IMR-90 (cell line): ENCODE results near the gene MAPK8IP1. TPM values are rescaled to one million over a fixed set of nuclear protein-coding genes. Genes with fewer than 3 reads are reported as not detected.

ENCODE experiments used
- ATAC-seq: fragments of 200-7000 bp; cut with Tn5 transposase; 2 replicates; pipeline ENCODE4 v1.9.1; 2020; ENCODE audit warnings: low read depth, mild to moderate bottlenecking, moderate library complexity
- BruUV-seq: library from RNA; stranded (reverse); fragments of 400-500 nt; replicated peaks from 2 replicates; lab custom pipeline; 2021; lab: Mats Ljungman, UMichigan
- CTCF ChIA-PET: fragments of 300-600 bp; formaldehyde crosslinking; extraction: SDS; loops from one replicate; lab custom pipeline; 2021; ENCODE audit warnings: antibody characterized with exemption; lab: Yijun Ruan, JAX
- POLR2A ChIA-PET: fragments of 300-600 bp; sonication (Branson Sonifier 250); formaldehyde crosslinking; loops from one replicate; lab custom pipeline; 2022; ENCODE audit warnings: antibody characterized with exemption; ENCODE audit not compliant: unreplicated experiment; lab: Charles Lee
- DNase-seq: peaks from one replicate; pipeline ENCODE4 v3.0.0; 2013
- H2AFZ ChIP-seq: replicated peaks from 2 replicates; pipeline ENCODE3; 2013; ENCODE audit warnings: low read length, mild to moderate bottlenecking; ENCODE audit not compliant: poor library complexity
- H2AK5ac ChIP-seq: 2 replicates; pipeline ENCODE4 v1.6.1; 2013; ENCODE audit warnings: low read depth, low read length, inconsistent platforms
- H2AK9ac ChIP-seq: replicated peaks from 2 replicates; pipeline ENCODE3; 2013; ENCODE audit warnings: mild to moderate bottlenecking, low read depth, low read length, moderate library complexity; ENCODE audit not compliant: poor library complexity
- H2BK120ac ChIP-seq: 2 replicates; pipeline ENCODE4 v1.6.1; 2013; ENCODE audit warnings: low read depth, low read length, inconsistent platforms
- H2BK15ac ChIP-seq: 3 replicates; pipeline ENCODE4 v1.6.1; 2013; ENCODE audit warnings: low read depth, low read length, inconsistent platforms
- H2BK20ac ChIP-seq: 2 replicates; pipeline ENCODE4 v1.6.1; 2013; ENCODE audit warnings: low read depth, mild to moderate bottlenecking, inconsistent platforms, low read length, moderate library complexity
- H2BK5ac ChIP-seq: 2 replicates; pipeline ENCODE4 v1.6.1; 2013; ENCODE audit warnings: mild to moderate bottlenecking, low read depth, low read length, inconsistent platforms; ENCODE audit not compliant: poor library complexity, severe bottlenecking
- H3K14ac ChIP-seq: replicated peaks from 2 replicates; pipeline ENCODE4 v1.6.1; 2013; ENCODE audit warnings: low read depth, low read length, inconsistent platforms
- H3K18ac ChIP-seq: 2 replicates; pipeline ENCODE4 v1.6.1; 2013; ENCODE audit warnings: low read depth, low read length, control low read depth
- H3K23ac ChIP-seq: 2 replicates; pipeline ENCODE4 v1.6.1; 2013; ENCODE audit warnings: low read depth, low read length, inconsistent platforms
- H3K27ac ChIP-seq: 2 replicates; pipeline ENCODE4 v1.5.1; 2013; ENCODE audit warnings: mild to moderate bottlenecking, control low read depth, low read length; ENCODE audit not compliant: insufficient read depth
- H3K27me3 ChIP-seq: 2 replicates; pipeline ENCODE4 v1.6.1; 2013; ENCODE audit warnings: low read length; ENCODE audit not compliant: control insufficient read depth, insufficient read depth
- H3K36me3 ChIP-seq: 2 replicates; pipeline ENCODE4 v1.6.1; 2013; ENCODE audit warnings: low read length, mixed read lengths; ENCODE audit not compliant: control insufficient read depth, insufficient read depth
- H3K4ac ChIP-seq: 2 replicates; pipeline ENCODE4 v1.6.1; 2013; ENCODE audit warnings: low read depth, low read length, inconsistent platforms
- H3K4me1 ChIP-seq: 2 replicates; pipeline ENCODE4 v1.6.1; 2013; ENCODE audit warnings: low read length, mixed read lengths; ENCODE audit not compliant: control insufficient read depth, insufficient read depth
- H3K4me2 ChIP-seq: 2 replicates; pipeline ENCODE4 v1.6.1; 2013; ENCODE audit warnings: low read depth, mild to moderate bottlenecking, control low read depth, low read length, moderate library complexity
- H3K4me3 ChIP-seq: 2 replicates; pipeline ENCODE4 v1.5.1; 2013; ENCODE audit warnings: low read depth, mild to moderate bottlenecking, control low read depth, low read length, moderate library complexity; ENCODE audit not compliant: insufficient read depth
- H3K56ac ChIP-seq: 2 replicates; pipeline ENCODE4 v1.6.1; 2013; ENCODE audit warnings: low read length, inconsistent platforms; ENCODE audit not compliant: insufficient read depth; ENCODE audit errors: extremely low read depth
- H3K79me1 ChIP-seq, 2 experiments: 2 replicates each; pipeline ENCODE4 v1.6.1; 2013; ENCODE audit warnings: low read length in 2 of 2, inconsistent platforms in 1 of 2, low read depth in 1 of 2
- H3K9ac ChIP-seq: 2 replicates; pipeline ENCODE4 v1.6.1; 2013; ENCODE audit warnings: low read depth, low read length, control low read depth
- H3K9me1 ChIP-seq: 2 replicates; pipeline ENCODE4 v1.6.1; 2013; ENCODE audit warnings: low read length, inconsistent platforms; ENCODE audit not compliant: insufficient read depth
- H3K9me3 ChIP-seq: 2 replicates; pipeline ENCODE4 v1.6.1; 2013; ENCODE audit warnings: low read length; ENCODE audit not compliant: control insufficient read depth, insufficient read depth
- H4K20me1 ChIP-seq: 2 replicates; pipeline ENCODE4 v1.6.1; 2013; ENCODE audit warnings: low read length, inconsistent platforms; ENCODE audit not compliant: insufficient read depth
- H4K5ac ChIP-seq: 2 replicates; pipeline ENCODE4 v1.6.1; 2013; ENCODE audit warnings: mild to moderate bottlenecking, low read depth, low read length, control low read depth
- H4K8ac ChIP-seq, 2 experiments: 2 replicates each; pipeline ENCODE4 v1.6.1; 2013; ENCODE audit warnings: low read depth in 2 of 2, low read length in 2 of 2, control low read depth in 1 of 2, inconsistent platforms in 1 of 2
- H4K91ac ChIP-seq: 2 replicates; pipeline ENCODE4 v1.6.1; 2013; ENCODE audit warnings: low read depth, low read length, inconsistent platforms; ENCODE audit not compliant: insufficient read depth
- FOS ChIP-seq: fragments of 150-350 bp; IDR thresholded peaks from 2 replicates; pipeline ENCODE4 v1.6.1; 2016; ENCODE audit warnings: low read depth, low read length
- MAFK ChIP-seq: IDR thresholded peaks from 2 replicates; pipeline ENCODE4 v1.6.1; 2012; ENCODE audit warnings: low read depth, low read length, improper control_type of control experiment
- RAD21 ChIP-seq: IDR thresholded peaks from 2 replicates; pipeline ENCODE4 v1.6.1; 2012; ENCODE audit warnings: low read length, improper control_type of control experiment
- WGBS, 2 experiments: methylation state at CpG; one replicate each; pipeline versions ENCODE4 v1.1.5 to v1.1.7; 2013; ENCODE audit warnings: missing lambda C conversion rate in 2 of 2; ENCODE audit not compliant: insufficient read length in 1 of 2; ENCODE audit errors: extremely low coverage in 2 of 2; 5-methylcytosine and 5-hydroxymethylcytosine counted together
- dilution Hi-C: fragments of 300-500 bp; cut with HindIII; formaldehyde crosslinking; loops from one replicate; pipeline ENCODE4 v1.14.3; 2018; ENCODE audit warnings: low sequenced_read_pairs; ENCODE audit not compliant: unreplicated experiment
- in situ Hi-C: fragments of 300-500 bp; cut with MboI; formaldehyde crosslinking; loops from 3 replicates; pipeline ENCODE4 v1.14.3; 2019; ENCODE audit warnings: low sequenced_read_pairs, inconsistent platforms, mixed read lengths
- intact Hi-C: fragments of 100-400 bp; cut with micrococcal nuclease; formaldehyde crosslinking; loops from 2 replicates; pipeline ENCODE4 v1.10.0; 2022
- polyA plus RNA-seq, 3 experiments: library from polyadenylated mRNA; depleted of rRNA; stranded (reverse); fragments of >200 nt; gene quantifications; 2 replicates each; pipeline ENCODE4 v1.2.3, GENCODE V29; 2012; ENCODE audit warnings: low replicate concordance in 1 of 3
- total RNA-seq: library from RNA; depleted of rRNA; stranded (reverse); fragments of >200 nt; gene quantifications from 2 replicates; pipeline ENCODE4 v1.2.3, GENCODE V29; 2012

Gene MAPK8IP1
- total and polyA plus RNA-seq, 2 of the 4 experiments (the other 2 are of a cell fraction): 6.5 to 9.6 TPM

- no CpG with 5 or more reads among the region's 3 CpGs for WGBS, 2 experiments
- in situ Hi-C loops (no loop called here), intact Hi-C loops (loop anchor here (10.0 kb wide), 1 partner anchor 160 kb away; no protein-coding TSS in a partner anchor)
Measured at GRCh38 chr11:45844822-45845578, 40.5 kb upstream of the MAPK8IP1 start.

More at GRCh38 chr11:45844822-45845578, 40.5 kb upstream of the MAPK8IP1 start:
- no peak overlapping the region for H3K56ac ChIP-seq
- H4K20me1 ChIP-seq: peaks cover 12% of the 10 kb centered on the region
- no TSS peak for BruUV-seq
- ATAC-seq (no peak), DNase-seq (no peak)
- no peak overlapping the region for H3K9ac ChIP-seq
- H3K9me1 ChIP-seq: peaks cover 4% of the 10 kb centered on the region; the same call in 1 of the 2 replicates
- dilution Hi-C loops: no loop called here
- H3K4ac ChIP-seq: no peak overlapping the region
- H2BK120ac ChIP-seq: no peak overlapping the region
- H3K36me3 ChIP-seq: no peaks in the 10 kb centered on the region
- no peak overlapping the region for H2AFZ ChIP-seq
- no peaks in the 10 kb centered on the region for H3K9me3 ChIP-seq
- no peak overlapping the region for H2BK15ac ChIP-seq
- H4K91ac ChIP-seq: no peak overlapping the region
- H4K8ac ChIP-seq: no peak overlapping the region
- no peak overlapping the region for H3K14ac ChIP-seq
- ChIA-PET POLR2A (no interaction called here), CTCF (no interaction called here)
- no peak overlapping the region for H2BK20ac ChIP-seq
- TF ChIP-seq FOS: no peak
- no peak for TF ChIP-seq RAD21
- TF ChIP-seq MAFK: no peak
- H3K18ac ChIP-seq: no peak overlapping the region
- H3K27me3 ChIP-seq: peaks cover 2% of the 10 kb centered on the region
- no peak overlapping the region for H2AK9ac ChIP-seq
- peaks cover 7 to 22% of the 10 kb centered on the region in 2 experiments; a peak in 3 of 4 replicates for H3K79me1 ChIP-seq
- no peak overlapping the region for H2BK5ac ChIP-seq
- no peak overlapping the region for H3K4me3 ChIP-seq
- no peak overlapping the region for H2AK5ac ChIP-seq
- H4K5ac ChIP-seq: no peak overlapping the region
- H3K4me2 ChIP-seq: no peak overlapping the region
- peaks cover 5% of the 10 kb centered on the region for H3K4me1 ChIP-seq
- no peak overlapping the region for H3K27ac ChIP-seq
- H3K23ac ChIP-seq: no peak overlapping the region
